ENCODE results near the gene ABCG8.
"Not testable (repeated sequence)": the region's sequence is repeated elsewhere in the genome, so short reads cannot be mapped to it uniquely, and the experiment has no call there.

Gene ABCG8

DNA sequence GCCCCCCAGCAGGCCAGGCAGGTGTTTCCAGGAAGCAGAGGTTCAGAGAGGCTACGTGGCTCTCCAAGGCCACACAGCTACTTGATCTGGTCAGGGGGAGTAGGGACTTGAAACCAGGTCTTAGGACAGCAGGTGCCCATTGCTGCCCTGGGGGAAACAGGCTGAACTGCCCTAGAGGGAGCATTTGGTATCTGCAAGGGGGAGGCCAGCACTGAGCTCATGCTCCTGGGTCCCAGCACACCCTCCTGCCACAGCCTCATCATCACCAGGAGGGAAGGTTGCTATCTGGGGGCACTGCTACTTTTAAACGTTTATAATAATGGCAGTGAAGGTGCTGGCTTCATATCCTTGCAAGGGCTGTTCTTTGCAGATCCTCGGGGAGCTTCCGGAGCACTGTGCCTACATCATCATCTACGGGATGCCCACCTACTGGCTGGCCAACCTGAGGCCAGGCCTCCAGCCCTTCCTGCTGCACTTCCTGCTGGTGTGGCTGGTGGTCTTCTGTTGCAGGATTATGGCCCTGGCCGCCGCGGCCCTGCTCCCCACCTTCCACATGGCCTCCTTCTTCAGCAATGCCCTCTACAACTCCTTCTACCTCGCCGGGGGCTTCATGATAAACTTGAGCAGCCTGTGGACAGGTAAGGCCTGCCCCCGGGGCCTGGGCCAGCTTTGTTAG lies 36.1 kb downstream of the ABCG8 start:
- DNase-seq (ENCODE audit: low spot score) = no peak

DNA sequence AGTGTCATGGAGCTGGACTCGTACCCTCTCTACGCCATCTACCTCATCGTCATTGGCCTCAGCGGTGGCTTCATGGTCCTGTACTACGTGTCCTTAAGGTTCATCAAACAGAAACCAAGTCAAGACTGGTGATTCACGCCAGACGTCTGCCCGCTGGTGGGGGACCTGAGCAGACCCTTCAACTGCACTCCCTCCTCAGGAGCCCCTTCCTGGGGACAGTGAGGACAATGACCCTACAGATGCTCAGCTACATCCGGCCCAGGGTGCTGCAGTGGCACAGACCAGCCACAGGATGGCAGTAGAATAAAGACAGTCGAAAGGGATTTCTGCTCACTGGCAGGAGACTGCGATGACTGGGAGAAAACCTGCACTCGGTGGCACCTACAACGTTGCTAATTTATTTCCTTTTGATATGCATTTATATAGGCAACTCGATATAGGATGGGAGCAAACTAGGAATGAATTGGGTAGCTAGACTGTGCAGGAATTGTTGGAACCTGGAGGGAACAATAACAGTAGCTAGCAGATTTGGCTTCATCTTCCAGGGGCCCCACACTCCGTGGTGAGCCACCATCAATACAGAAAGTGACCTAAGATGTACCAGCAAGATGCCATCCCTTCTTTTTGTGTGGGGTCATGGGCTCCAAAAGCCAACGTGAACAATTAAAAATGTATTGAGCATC lies 39.2 kb downstream of the ABCG8 start:
- peak; percentile 57 for DNase-seq (ENCODE audit: low spot score)

DNA sequence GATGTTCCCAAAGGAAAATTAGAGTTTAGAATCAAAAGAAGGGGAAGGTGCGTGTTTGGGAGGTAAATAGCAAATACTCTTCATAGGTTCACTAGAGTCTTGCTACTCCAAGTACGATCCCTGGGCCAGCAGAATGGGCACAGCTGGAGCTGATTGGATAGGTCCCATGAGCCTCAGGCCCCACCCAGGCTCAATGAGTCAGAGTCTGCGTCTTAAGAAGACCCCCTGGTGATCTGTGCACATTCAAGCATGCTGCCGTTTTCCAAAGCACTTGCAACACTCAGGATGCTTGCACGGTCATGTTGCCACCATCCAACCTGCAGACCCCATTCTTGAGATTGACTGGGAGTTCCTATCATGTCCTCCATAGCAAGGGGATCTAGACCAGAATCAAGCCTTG lies 40.5 kb downstream of the ABCG8 start:
- no peak for DNase-seq (ENCODE audit: low spot score)

DNA sequence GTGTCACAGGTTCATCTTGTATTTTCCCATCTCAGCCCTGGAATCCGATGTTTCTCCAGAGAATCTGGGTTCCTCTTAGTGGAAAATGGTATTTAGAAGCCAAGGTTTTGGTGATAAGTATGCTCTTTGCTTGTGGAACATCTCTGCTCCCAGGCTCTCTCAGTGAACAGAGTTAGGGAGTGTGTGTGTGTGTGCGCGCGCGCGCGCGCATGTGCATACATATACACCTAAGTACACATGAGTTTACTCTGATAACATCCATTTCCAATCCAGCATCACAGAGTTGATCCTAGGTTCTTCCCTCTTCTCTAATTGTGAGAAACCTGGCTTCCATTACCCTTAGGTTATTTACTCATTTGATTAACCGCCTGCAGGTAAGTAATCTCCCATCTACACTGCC lies 41.7 kb downstream of the ABCG8 start:
- DNase-seq (ENCODE audit: low spot score) = no peak

DNA sequence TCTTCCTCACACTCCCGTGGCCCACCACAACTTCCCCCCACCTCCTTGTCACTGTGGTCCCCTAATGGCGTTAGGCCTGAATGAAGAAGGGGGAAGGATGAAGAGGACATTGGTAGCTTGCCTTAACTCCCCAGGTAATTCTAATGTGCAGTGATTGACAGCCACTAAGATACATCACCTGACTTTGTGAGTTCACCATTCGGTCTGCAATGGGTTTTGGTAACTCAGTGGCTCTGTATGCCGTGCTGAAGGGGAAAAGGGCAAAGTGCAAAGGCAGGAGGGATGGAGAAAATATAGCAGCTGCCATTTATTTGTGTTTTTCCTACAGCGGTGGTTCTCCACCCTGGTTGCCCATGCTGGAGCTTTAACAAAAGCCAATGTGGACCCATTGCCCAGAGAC lies 42.2 kb downstream of the ABCG8 start:
- no peak for DNase-seq (ENCODE audit: low spot score)

DNA sequence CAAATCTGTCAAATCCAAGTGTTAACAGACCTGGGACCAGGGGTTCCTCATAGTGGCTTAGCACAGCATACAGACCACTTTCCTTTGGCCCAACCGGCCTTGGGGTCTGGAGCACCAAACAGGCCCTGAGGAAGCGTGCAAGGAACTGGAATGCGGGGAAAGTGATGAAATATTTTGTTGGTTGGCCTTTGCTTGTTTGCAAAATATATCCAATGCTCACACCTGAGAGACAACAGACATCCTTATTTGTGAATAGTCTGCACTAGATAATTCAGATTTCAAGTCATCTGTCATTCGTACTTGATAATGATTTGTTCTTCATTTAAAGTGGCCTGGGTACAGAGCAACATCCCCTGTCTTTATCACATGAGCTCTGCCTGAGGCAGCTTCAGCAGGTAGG lies 43.5 kb downstream of the ABCG8 start:
- no peak for DNase-seq (ENCODE audit: low spot score)

DNA sequence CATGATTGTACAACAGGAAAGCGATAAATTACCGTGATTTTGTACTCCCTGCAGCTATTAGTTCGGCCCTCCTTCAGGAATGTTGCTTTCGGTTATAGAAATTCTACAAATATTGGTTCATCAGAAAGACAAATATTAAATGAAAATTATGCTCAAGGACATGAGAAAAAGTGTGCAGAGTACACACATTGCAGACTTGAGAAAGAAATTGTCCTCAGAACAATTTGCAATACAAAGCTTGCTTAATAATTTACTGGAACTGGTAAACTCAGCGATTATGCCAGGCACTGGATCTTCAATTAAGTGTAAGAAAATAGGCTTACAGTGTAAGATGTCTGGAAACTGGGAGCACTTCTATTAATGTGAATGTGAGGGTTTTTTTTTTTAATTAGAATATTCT lies 45.9 kb downstream of the ABCG8 start:
- no peak for DNase-seq (ENCODE audit: low spot score)

DNA sequence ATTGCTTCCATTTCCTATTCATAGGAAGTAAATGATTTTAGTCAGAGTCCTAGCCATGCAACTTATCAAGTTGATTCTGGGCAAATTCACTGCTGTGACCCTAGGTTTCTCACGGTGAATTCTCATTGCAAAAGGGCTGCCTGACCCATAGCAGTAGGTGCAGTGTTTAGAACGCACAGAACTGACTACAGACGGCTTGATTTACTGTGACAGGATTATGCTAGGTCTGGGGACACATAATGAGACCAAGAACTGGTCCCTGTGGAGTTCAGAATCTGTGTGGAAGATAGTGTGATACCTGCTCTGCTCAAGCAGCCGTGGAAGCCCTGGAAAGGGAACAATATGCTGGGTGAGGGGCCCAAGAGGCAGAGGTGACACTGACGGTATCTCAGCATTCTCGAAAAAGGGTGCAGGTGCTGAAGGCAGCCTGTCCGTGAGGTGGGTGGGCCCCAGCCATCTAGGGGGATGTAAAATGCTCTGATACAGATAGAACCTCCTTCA lies 46.4 kb downstream of the ABCG8 start:
- no peak for DNase-seq (ENCODE audit: low spot score)

DNA sequence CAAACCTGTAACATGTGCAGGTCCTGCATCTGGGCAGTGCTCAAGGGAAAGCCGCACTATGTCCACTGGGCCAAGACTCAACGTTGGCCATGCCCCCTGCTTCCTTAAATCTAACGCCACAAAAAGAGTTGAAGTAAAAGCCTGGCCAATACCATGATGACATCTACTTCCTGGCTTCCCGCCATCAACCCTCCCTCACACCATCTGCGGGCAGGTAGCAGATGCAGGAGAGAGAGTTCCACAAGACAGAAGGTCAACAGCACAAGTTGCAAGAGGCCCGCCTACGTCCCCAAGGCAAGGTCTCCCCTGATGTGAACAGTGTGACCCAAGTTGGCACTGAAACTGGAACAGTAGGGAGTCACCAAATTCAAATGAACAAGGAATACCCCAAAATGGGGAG lies 48.4 kb downstream of the ABCG8 start:
- no peak for DNase-seq (ENCODE audit: low spot score)

DNA sequence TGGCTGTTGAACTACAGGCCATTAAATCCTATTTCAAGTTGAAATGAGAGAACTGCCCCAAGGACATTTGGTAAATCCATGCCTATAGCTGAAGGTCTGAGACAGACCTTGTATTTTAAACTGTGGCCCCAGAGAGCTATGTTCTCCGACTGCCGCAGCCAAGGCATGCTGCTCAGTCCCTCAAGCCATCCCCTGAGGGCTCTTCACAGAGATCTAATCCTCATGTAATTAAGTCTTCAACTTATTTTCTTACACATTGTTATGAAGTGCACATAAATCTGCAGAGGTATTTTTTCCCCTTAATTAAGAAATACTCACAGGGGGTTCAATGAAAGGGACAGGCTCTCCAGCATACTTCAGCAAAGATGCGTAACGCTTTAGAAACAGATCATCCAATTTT lies 50.6 kb downstream of the ABCG8 start:
- no peak for DNase-seq (ENCODE audit: low spot score)

DNA sequence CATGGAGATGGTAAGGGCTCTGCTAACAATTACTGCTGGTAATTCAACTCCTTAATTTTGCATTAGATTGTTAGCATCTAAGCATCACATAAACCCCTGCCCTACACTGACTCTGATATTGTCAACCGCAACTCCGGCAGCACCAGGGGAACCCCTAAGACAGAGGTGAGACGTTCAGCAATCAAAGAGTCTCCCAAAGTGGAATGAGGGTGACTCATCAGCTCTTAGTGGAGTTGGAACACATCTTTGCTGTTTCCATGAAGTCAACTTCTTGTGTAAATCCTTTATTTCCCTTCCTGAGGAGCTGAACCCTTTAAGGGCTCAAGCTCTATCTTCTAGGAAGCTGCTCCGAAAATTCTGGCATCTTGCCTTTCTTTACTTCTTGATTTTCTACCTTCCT lies 52.1 kb downstream of the ABCG8 start:
- DNase-seq (ENCODE audit: low spot score) = no peak

DNA sequence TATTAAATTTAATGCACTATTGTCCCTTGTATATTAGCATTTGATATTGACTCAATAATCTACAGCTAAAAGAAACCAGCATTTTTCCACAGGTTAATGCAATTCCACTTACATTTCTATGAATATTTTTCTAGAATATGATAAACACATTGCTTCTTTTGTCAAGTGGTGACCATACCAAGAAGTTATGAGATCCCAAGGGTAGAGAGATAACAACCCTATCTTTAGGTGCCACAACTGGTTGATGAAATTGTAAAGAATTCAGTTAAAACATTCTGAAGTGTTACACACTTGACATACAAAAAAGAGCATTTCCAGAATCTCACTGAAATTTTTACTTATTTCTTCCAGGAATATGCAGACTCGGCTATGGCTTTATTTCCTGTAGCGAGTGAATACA lies 56.0 kb downstream of the ABCG8 start:
- DNase-seq (ENCODE audit: low spot score) = no peak

DNA sequence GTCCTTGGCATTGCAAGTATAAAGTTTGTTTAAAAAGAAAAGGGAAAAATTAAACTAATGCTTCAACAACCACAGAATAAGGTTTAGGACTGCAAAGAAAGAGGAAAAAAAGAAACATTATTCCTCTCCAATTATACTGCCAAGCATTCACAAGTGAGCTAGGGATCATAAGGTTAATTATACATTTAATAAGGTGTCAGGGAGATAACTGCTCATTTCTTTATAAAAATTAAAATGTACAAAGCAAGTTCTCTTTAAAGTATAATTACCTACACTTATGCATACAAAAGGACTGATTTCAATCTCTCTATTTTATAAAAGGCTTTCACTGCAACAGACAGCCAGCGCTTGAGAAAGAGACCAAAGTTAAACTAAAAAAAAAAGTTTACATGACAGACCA lies 58.1 kb downstream of the ABCG8 start:
- no peak for DNase-seq (ENCODE audit: low spot score)

DNA sequence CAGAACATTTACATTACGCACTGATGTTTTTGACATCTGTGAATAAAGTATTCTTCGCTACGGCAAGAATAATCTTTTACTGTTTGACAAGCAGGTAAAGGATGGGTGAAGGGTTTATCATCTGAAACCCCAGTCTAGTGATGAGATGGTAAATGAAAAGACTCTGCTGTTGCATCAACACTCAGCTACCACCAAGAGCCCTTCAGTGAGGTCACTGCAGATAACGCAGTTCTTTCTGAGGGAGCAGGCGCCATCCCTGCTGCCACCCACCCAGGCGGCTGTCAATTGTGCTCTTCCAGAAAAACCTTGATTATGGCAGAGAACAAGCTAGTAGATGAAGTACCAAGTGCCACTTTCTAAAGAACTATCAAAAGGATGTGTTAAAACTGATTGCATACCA lies 58.7 kb downstream of the ABCG8 start:
- no peak for DNase-seq (ENCODE audit: low spot score)

DNA sequence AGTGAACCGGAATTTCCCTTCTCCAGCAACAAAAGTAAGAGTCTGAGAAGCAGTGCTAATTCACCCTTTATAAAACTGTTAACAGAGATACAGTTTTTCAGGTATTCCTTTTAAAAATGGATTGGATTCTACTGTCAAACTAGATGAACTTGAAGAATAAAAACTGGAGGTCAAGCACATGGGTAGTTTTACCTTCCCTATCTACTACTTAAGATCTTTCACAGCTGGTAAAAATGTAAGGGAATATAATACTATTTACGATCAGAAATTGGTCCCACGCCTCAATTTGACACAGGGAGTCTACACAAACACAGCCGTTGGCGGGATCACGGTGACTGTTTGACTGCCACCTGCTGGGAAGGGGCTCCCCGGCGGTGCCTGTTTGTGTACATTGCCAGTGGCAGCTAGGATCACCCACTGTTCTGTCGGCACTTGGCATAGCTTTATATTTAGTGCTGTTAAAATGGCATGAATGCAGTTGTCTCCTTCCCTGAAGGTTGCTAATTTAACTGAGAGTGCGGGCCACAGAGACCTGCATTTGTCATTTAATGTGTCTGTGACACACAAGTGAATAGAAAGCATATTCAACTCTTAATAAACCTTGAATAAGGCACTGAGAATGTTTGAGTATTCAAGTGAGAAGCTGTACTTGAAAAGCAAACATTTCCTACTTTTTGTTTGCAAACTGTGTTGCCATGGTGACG lies 59.5 kb downstream of the ABCG8 start:
- no peak for DNase-seq (ENCODE audit: low spot score)

DNA sequence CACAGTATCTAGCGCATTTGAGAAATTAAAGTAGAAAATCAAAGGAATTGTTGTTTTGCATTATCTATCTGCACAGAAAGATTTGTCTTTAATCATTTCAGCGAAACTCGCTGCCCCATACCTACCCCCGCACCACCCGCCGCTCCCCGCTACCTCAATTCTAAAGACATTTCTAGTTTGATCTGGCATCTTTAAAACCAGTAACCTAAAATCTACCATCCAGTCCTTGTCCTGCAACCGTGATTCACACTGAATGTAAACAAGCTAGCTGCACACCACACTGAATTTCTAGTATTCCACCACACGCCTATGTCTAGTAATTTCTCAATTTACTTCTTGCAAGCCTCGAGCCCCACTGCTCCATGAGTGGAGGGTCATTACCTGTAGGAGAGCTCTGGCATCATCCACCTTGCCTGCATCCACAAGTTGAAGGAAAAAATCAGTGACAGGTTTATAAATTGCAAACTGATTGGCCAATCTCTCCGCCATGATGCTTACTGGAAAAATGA lies 60.1 kb downstream of the ABCG8 start:
- no peak for DNase-seq (ENCODE audit: low spot score)

DNA sequence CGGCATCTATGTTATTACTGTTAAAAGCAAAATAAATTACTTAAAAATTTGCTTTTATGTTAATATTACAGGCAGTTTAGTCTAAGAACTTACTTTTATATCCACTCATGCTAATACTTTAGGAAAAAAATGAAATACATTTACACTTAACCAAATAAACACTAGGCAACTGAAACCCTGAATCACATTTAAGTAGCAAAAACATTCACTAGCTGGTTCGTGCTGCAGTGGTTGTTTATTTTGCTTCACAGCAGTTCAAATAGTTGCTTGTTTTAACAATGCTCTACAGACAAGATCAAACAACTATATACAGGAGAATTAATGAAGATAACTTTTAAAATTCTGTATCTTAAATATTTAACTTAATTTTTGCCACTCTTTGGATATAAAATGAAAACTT lies 60.8 kb downstream of the ABCG8 start:
- DNase-seq (ENCODE audit: low spot score) = no peak

DNA sequence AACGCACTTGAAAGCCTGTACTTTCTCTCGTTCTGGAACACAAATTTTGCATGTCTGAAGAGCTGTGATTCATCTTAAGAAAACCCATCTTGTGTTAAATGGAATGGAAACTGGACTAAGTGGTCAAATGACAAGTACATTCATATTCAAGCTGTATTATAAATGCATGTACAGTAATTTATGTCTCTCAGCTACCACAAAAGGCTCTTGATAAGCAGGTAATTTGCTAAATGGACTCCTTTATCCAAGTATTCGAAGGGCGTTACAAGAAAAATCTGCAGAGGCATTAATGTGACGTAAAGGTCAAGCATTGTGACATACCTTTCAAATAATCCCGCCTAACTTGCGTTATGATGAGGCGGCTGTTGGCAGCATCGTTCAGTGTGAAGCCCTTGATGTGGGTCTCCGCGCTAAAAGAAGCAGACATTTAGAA lies 66.6 kb downstream of the ABCG8 start:
- DNase-seq (ENCODE audit: low spot score) = no peak

DNA sequence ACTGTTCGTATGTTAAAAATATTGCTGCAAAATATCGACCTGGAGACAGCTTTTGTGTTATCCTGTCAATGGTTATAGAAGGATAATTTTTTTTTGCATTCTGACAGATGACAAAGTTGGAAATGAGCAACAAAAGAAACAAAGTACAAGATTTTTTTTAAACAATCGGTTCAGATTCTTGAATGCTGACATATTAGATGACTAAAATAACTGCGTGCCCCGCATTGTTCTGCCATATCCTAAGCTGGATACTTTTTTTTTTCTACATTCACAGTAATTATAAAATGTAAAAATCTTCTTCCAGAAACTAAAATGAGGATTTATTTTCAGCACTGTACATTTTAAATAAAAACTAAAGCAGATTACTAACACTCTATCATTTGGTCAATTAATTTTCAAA lies 67.1 kb downstream of the ABCG8 start:
- DNase-seq (ENCODE audit: low spot score) = no peak

DNA sequence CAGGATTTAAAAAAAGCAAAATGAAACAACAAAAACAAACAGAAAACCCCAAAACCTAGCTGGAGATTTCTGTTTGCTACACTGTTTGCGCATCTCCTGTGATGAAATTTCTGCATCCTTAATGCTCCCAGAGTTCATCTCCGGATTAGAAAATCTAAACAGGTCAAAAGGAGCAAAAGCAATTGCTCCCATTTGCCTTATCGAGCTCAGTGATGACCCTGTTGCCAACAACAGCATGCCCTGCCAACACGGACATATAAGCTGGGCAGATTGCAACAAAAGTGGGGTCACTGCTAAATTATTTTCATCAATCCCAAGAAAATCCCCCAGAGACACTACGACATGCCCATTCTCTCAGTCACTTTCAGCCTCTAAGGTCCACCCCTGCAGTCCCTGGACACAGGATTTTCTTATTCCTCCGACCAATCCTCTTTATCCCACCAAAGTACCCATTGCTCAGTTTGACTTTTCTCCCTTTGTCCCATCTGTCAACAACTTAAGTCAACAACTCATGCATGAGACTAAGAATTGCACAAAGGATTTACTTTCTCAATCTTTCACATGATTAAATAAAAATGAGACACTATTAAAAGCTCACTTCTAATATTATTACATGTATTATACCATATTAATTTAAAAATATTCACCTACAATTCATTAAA lies 67.8 kb downstream of the ABCG8 start:
- no peak for DNase-seq (ENCODE audit: low spot score)

DNA sequence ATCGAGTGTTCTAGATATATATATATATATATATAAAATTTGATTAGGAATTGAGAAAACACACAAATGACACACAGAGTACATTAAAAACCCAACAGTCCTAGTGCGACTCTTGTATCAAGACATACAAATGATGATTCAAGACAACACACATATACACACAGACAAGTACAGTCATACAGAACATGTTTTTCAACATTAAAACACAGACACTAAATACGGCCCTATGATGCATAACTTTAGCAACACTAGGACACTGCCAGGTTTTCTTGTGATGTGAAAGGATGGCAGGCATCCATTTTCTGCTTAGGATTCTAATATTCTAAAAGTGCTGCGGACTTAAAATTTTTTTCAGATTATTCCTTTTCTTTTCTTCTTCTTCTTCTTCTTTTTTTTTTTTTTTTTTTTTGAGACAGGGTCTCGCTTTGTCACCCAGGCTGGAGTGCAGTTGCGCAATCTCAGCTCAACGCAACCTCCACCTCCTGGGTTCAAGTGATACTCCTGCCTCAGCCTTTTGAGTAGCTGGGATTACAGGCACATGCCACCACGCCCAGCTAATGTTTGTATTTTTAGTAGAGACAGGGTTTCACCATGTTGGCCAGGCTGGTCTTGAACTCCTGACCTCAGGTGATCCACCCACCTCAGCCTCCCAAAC lies 72.5 kb downstream of the ABCG8 start:
- DNase-seq (ENCODE audit: low spot score) = not testable (repeated sequence)

DNA sequence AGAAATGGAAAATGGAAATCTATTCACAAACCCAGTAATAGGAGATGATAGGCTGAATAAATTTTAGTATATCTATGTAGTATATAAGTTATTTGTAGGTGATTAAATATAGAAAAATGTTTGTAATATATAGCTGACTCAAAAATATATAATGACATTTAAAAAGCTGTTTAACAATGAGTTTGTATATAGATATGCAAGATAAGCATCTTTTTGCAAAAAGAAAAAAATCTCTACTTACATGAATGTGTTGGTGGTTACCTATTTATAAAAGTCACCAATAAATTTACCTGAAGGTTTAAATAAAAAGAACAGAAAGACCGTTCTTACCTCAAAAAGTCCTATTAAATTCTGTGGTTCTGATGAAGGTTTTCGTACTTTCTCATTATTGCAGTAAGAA lies 85.7 kb downstream of the ABCG8 start:
- no peak for DNase-seq (ENCODE audit: low spot score)

Data from SW480 (cell line).